Epithelial cell of esophagus (primary cell): ENCODE measurements around the gene MED15.

Experiments
- DNase-seq: peaks from one replicate; pipeline ENCODE4 v3.0.0; 2010; ENCODE audit warnings: low read depth
- H3K4me3 ChIP-seq: 2 replicates; pipeline ENCODE4 v1.5.1; 2011; ENCODE audit warnings: mild to moderate bottlenecking, low read length, control low read depth
- CTCF ChIP-seq: IDR thresholded peaks from 2 replicates; pipeline ENCODE4 v1.5.1; 2011; ENCODE audit warnings: low read depth, mild to moderate bottlenecking, low read length, control low read depth, inconsistent platforms; ENCODE audit not compliant: insufficient read depth; ENCODE audit errors: missing control alignments

MED15 gene

GRCh38 chr22:20554824-20555223, 47.4 kb downstream of the MED15 start:
- no peak overlapping the region for H3K4me3 ChIP-seq
- no peak for TF ChIP-seq CTCF

GRCh38 chr22:20558534-20558933, 51.1 kb downstream of the MED15 start:
- no peak overlapping the region for H3K4me3 ChIP-seq
- DNase-seq, result no peak
- no peak for TF ChIP-seq CTCF

More at GRCh38 chr22:20554824-20555223, 47.4 kb downstream of the MED15 start:
- no peak for DNase-seq

GRCh38 chr22:20559174-20559760, 51.9 kb downstream of the MED15 start:
- DNase-seq, result no peak
- TF ChIP-seq CTCF, result no peak
- no peak overlapping the region for H3K4me3 ChIP-seq

- no peak for DNase-seq
- TF ChIP-seq CTCF, result no peak
- H3K4me3 ChIP-seq, result no peak overlapping the region
These were observed 53.3 kb downstream of the MED15 start for GRCh38 chr22:20560716-20561115.

GRCh38 chr22:20561882-20562281, 54.5 kb downstream of the MED15 start:
- TF ChIP-seq CTCF, result no peak
- H3K4me3 ChIP-seq, result no peak overlapping the region
- DNase-seq, result no peak

- no peak overlapping the region for H3K4me3 ChIP-seq
- no peak for TF ChIP-seq CTCF
- no peak for DNase-seq
These were observed 55.4 kb downstream of the MED15 start for GRCh38 chr22:20562607-20563465.

- no peak for DNase-seq
- H3K4me3 ChIP-seq, result no peak overlapping the region
- TF ChIP-seq CTCF, result no peak
These were observed 56.1 kb downstream of the MED15 start for GRCh38 chr22:20563466-20563906.
